HEK293 (cell line): ENCODE results near the gene ZMYND12.

Source experiments
- EGR2 ChIP-seq: fragments of 450-650 bp; formaldehyde crosslinking; IDR thresholded peaks from 2 replicates; pipeline ENCODE4 v1.5.1; 2016; ENCODE audit warnings: low read depth, missing biosample characterization, missing genetic modification characterization
- SCRT2 ChIP-seq: fragments of 450-650 bp; formaldehyde crosslinking; IDR thresholded peaks from 2 replicates; pipeline ENCODE4 v1.5.1; 2016; ENCODE audit warnings: missing biosample characterization, missing genetic modification characterization
- YY1 ChIP-seq: fragments of 450-650 bp; formaldehyde crosslinking; IDR thresholded peaks from 2 replicates; pipeline ENCODE4 v1.5.1; 2018; ENCODE audit warnings: missing biosample characterization, missing genetic modification characterization
- ZEB2 ChIP-seq: fragments of 450-650 bp; formaldehyde crosslinking; IDR thresholded peaks from 2 replicates; pipeline ENCODE4 v1.5.1; 2016; ENCODE audit warnings: missing biosample characterization, missing genetic modification characterization
- ZNF391 ChIP-seq: fragments of 450-650 bp; formaldehyde crosslinking; IDR thresholded peaks from 2 replicates; pipeline ENCODE4 v1.5.1; 2016; ENCODE audit warnings: low read depth, missing biosample characterization, missing genetic modification characterization, borderline replicate concordance
- ZNF529 ChIP-seq: fragments of 450-650 bp; formaldehyde crosslinking; IDR thresholded peaks from 2 replicates; pipeline ENCODE4 v1.5.1; 2017; ENCODE audit warnings: missing genetic modification characterization, missing biosample characterization; ENCODE audit not compliant: insufficient replicate concordance
- ZNF660 ChIP-seq: fragments of 450-650 bp; IDR thresholded peaks from 2 replicates; pipeline ENCODE4 v1.5.1; 2018; ENCODE audit warnings: missing biosample characterization, mild to moderate bottlenecking, missing genetic modification characterization
- ZNF792 ChIP-seq: fragments of 450-650 bp; formaldehyde crosslinking; IDR thresholded peaks from 2 replicates; pipeline ENCODE4 v1.5.1; 2016; ENCODE audit warnings: missing biosample characterization, missing genetic modification characterization
- ZNF837 ChIP-seq: fragments of 450-650 bp; formaldehyde crosslinking; IDR thresholded peaks from 2 replicates; pipeline ENCODE4 v1.5.1; 2016; ENCODE audit warnings: missing biosample characterization, missing genetic modification characterization
- TF ChIP-seq, protein P1 (sequence below): fragments of 450-650 bp; formaldehyde crosslinking; IDR thresholded peaks from 2 replicates; pipeline ENCODE4 v1.5.1; 2016; ENCODE audit warnings: missing biosample characterization, missing genetic modification characterization
- TF ChIP-seq, protein P2 (sequence below): sonication (generic); formaldehyde crosslinking; IDR thresholded peaks from 2 replicates; pipeline ENCODE4 v1.8.1; 2022; ENCODE audit warnings: mild to moderate bottlenecking, moderate library complexity, missing genetic modification reagents
- TF ChIP-seq, protein P3 (sequence below): fragments of 450-650 bp; formaldehyde crosslinking; IDR thresholded peaks from 2 replicates; pipeline ENCODE4 v1.5.1; 2017; ENCODE audit warnings: missing biosample characterization, missing genetic modification characterization
- TF ChIP-seq, protein P4 (sequence below): fragments of 450-650 bp; formaldehyde crosslinking; IDR thresholded peaks from 2 replicates; pipeline ENCODE4 v1.5.1; 2016; ENCODE audit warnings: missing biosample characterization, missing genetic modification characterization
- TF ChIP-seq, protein P5 (sequence below): fragments of 450-650 bp; formaldehyde crosslinking; IDR thresholded peaks from 2 replicates; pipeline ENCODE4 v1.5.1; 2016; ENCODE audit warnings: missing biosample characterization, missing genetic modification characterization

DNA sequence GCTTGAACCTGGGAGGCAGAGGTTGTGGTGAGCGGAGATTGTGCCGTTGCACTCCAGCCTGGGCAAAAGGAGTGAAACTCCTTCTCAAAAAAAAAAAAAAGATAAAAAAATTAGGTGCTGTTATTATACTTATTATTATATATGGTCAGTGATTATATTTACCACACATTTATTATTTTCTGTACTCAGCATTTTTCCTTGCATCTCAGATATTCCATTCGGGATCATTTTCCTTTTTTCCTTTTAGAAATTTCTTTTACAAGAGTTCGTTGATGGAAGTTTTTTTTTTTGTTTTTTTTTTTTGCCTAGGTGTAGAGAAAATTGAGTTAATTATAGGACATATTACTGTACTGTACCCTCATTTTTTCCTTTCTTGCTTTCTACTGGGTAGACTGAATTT is 20.8 kb upstream of the ZMYND12 start:
- TF ChIP-seq, protein P1, sequence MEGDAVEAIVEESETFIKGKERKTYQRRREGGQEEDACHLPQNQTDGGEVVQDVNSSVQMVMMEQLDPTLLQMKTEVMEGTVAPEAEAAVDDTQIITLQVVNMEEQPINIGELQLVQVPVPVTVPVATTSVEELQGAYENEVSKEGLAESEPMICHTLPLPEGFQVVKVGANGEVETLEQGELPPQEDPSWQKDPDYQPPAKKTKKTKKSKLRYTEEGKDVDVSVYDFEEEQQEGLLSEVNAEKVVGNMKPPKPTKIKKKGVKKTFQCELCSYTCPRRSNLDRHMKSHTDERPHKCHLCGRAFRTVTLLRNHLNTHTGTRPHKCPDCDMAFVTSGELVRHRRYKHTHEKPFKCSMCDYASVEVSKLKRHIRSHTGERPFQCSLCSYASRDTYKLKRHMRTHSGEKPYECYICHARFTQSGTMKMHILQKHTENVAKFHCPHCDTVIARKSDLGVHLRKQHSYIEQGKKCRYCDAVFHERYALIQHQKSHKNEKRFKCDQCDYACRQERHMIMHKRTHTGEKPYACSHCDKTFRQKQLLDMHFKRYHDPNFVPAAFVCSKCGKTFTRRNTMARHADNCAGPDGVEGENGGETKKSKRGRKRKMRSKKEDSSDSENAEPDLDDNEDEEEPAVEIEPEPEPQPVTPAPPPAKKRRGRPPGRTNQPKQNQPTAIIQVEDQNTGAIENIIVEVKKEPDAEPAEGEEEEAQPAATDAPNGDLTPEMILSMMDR (tag by site-specific recombination): no peak
- TF ChIP-seq YY1 (tag by site-specific recombination) (no peak), ZNF837 (tag by site-specific recombination) (no peak), ZNF792 (tag by site-specific recombination) (no peak), EGR2 (tag by site-specific recombination) (no peak), SCRT2 (tag by site-specific recombination) (no peak), ZNF529 (no peak), ZEB2 (tag by site-specific recombination) (no peak), ZNF660 (tag by site-specific recombination) (no peak), ZNF391 (tag by site-specific recombination) (no peak)
- TF ChIP-seq, protein P2, sequence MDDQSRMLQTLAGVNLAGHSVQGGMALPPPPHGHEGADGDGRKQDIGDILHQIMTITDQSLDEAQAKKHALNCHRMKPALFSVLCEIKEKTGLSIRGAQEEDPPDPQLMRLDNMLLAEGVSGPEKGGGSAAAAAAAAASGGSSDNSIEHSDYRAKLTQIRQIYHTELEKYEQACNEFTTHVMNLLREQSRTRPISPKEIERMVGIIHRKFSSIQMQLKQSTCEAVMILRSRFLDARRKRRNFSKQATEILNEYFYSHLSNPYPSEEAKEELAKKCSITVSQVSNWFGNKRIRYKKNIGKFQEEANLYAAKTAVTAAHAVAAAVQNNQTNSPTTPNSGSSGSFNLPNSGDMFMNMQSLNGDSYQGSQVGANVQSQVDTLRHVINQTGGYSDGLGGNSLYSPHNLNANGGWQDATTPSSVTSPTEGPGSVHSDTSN (CRISPR knock-in tag): no peak
- TF ChIP-seq, protein P3, sequence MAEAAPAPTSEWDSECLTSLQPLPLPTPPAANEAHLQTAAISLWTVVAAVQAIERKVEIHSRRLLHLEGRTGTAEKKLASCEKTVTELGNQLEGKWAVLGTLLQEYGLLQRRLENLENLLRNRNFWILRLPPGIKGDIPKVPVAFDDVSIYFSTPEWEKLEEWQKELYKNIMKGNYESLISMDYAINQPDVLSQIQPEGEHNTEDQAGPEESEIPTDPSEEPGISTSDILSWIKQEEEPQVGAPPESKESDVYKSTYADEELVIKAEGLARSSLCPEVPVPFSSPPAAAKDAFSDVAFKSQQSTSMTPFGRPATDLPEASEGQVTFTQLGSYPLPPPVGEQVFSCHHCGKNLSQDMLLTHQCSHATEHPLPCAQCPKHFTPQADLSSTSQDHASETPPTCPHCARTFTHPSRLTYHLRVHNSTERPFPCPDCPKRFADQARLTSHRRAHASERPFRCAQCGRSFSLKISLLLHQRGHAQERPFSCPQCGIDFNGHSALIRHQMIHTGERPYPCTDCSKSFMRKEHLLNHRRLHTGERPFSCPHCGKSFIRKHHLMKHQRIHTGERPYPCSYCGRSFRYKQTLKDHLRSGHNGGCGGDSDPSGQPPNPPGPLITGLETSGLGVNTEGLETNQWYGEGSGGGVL (tag by site-specific recombination): no peak
- TF ChIP-seq, protein P4, sequence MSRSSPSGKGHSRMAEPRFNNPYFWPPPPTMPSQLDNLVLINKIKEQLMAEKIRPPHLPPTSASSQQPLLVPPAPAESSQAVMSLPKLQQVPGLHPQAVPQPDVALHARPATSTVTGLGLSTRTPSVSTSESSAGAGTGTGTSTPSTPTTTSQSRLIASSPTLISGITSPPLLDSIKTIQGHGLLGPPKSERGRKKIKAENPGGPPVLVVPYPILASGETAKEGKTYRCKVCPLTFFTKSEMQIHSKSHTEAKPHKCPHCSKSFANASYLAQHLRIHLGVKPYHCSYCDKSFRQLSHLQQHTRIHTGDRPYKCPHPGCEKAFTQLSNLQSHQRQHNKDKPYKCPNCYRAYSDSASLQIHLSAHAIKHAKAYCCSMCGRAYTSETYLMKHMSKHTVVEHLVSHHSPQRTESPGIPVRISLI (tag by site-specific recombination): no peak
- TF ChIP-seq, protein P5, sequence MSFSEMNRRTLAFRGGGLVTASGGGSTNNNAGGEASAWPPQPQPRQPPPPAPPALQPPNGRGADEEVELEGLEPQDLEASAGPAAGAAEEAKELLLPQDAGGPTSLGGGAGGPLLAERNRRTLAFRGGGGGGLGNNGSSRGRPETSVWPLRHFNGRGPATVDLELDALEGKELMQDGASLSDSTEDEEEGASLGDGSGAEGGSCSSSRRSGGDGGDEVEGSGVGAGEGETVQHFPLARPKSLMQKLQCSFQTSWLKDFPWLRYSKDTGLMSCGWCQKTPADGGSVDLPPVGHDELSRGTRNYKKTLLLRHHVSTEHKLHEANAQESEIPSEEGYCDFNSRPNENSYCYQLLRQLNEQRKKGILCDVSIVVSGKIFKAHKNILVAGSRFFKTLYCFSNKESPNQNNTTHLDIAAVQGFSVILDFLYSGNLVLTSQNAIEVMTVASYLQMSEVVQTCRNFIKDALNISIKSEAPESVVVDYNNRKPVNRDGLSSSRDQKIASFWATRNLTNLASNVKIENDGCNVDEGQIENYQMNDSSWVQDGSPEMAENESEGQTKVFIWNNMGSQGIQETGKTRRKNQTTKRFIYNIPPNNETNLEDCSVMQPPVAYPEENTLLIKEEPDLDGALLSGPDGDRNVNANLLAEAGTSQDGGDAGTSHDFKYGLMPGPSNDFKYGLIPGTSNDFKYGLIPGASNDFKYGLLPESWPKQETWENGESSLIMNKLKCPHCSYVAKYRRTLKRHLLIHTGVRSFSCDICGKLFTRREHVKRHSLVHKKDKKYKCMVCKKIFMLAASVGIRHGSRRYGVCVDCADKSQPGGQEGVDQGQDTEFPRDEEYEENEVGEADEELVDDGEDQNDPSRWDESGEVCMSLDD (tag by site-specific recombination): no peak
